NOMO-1 (cell line): ENCODE data around the gene SIK3.
"Not testable (repeated sequence)": the region's sequence is repeated elsewhere in the genome, so short reads cannot be mapped to it uniquely, and the experiment has no call there.

Experiments
- DNase-seq, 2 experiments: peaks; one replicate each; lab custom pipeline; 2025; ENCODE audit not compliant: unreplicated experiment in 2 of 2; lab: John Stamatoyannopoulos, UW

SIK3 gene

GRCh38 chr11:116852261-116853031, 245.8 kb downstream of the SIK3 start:
- no peak for DNase-seq

- peak; percentile 73 to 76 for DNase-seq
Measured at GRCh38 chr11:116851626-116852025, 246.6 kb downstream of the SIK3 start.

GRCh38 chr11:116849486-116849885, 248.7 kb downstream of the SIK3 start:
- no peak for DNase-seq

- no peak for DNase-seq
Measured at GRCh38 chr11:116849060-116849459, 249.2 kb downstream of the SIK3 start.

- no peak for DNase-seq
Measured at GRCh38 chr11:116847612-116848011, 250.6 kb downstream of the SIK3 start.

DNA sequence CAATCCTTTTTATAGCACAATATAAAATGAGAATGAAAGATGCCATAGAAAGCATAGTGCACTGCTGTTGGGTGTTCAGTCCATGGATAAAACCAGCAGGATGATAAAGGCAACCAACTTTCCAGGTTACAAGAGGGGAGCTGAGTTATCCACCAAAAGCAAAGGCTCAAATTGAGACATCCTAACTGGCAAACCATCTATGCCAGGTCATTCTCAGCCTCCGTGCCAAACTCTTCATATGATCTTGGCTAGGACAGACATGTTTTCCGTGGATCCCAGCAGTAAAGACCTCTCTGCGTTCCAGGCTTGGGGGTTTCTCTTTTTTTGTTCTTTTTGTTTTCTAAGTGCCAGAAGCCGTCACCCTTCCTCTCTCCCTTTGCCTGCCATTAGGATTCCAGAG, 253.5 kb downstream of the SIK3 start:
- no peak for DNase-seq

DNA sequence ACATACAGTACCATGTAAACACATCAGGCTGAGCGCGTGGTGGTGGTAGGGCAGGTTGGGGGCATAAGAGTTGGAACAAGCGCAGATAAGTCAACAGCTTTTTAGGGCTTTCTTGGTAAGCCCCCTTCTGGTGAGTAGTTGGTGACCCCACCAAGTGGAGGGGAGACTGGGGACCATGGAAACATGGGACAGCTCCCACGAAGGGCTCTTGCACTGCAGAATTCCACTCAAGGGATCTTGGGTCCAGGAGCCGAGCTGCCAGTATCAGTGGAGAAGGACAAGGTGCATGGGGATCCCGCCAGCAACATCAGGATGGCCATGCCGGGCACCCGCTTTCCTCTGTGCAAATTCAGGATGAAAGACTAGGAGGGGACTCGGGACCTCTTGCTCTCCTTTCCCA, 254.6 kb downstream of the SIK3 start:
- DNase-seq = no peak

GRCh38 chr11:116842909-116843308, 255.3 kb downstream of the SIK3 start:
- DNase-seq = no peak

- no peak for DNase-seq
Measured at GRCh38 chr11:116842117-116842516, 256.1 kb downstream of the SIK3 start.

- no peak for DNase-seq
Measured at GRCh38 chr11:116840746-116841296, 257.4 kb downstream of the SIK3 start.

DNA sequence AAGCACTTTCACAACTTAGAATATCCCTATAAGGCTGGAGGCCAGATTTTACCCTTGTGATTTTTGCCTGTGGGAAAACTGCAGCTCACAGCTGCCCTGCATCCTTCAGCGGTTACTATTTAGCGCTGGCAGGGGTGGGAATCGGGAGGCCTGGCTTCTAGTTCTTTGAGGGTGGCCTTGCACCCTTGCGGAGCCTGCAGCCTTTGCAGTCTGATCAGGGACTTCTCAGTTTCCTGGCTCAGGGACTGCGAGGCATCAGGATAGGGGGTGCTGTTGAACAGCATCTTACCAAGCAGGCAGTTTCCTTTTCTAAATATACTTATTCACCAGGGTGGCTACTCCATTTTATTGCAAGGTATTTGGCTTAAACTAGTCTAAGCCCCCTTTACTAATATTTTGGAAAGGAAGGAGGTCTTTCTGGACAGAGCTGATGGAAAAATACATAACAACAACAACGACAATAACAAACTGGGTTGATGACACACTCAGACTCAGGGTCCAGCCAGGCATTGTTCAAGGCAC, 257.9 kb downstream of the SIK3 start:
- DNase-seq = no peak

DNA sequence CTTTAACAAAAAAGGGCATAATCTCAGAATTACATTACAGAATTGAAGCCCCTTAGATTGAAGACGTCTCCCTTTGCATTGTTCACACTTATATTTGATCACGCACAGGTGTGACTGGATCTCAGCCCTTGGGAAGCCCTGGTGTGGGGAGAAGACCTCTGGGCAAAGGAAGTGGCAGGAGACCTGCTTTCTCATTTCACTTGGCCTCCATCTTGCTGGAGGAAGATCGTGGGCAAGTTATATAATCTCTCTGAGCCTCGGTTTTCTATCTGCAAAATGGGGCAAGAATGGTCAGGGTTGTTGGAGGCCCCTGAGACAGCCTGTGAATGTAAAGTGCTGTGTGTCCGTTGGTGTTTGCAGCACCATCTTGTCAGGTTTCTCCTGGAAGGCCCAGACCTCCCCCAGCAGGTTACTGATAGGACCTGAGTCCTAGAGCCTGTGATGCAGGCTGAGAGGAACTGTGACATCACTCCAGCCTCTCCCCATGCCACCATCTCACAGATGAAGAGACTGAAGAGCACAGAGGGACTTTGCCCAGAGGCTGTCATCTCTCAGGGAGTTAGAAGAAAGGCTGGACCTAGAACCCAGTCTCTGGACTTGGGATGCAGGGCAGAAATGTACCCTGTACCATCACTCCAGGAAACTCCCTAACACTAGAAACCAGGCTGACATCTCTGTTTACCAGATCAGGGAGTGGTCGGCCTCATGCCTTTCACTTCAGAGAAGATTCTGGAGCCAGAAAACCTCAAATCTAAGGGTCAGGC, 259.7 kb downstream of the SIK3 start:
- no peak for DNase-seq

- DNase-seq = no peak
Measured at GRCh38 chr11:116837231-116838091, 260.8 kb downstream of the SIK3 start, which contains the start of gene APOA1. APOA1 (minus strand) TSS chr11:116837622; CDS start chr11:116837387, 235 bp downstream.

- DNase-seq = no peak
Measured at GRCh38 chr11:116836632-116836991, 261.6 kb downstream of the SIK3 start.

DNA sequence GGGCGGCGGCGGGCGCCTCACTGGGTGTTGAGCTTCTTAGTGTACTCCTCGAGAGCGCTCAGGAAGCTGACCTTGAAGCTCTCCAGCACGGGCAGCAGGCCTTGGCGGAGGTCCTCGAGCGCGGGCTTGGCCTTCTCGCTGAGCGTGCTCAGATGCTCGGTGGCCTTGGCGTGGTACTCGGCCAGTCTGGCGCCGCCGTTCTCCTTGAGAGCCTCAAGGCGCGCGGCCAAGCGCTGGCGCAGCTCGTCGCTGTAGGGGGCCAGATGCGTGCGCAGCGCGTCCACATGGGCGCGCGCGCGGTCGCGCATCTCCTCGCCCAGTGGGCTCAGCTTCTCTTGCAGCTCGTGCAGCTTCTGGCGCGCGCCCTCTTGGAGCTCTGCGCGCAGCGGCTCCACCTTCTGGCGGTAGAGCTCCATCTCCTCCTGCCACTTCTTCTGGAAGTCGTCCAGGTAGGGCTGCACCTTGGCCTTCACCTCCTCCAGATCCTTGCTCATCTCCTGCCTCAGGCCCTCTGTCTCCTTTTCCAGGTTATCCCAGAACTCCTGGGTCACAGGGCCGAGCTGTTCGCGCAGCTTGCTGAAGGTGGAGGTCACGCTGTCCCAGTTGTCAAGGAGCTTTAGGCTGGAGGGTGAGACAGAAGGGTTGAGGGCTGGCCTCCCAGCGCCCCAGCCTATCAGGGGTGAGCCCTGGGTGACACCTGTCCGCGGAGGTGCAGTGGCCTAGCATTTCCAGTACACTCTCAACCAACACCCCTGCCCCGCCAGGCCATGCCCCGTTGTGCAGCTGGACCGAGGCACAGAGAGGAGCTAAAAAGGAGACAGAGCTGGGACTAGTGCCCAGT, 262.2 kb downstream of the SIK3 start:
- peak; percentile 82 to 84 for DNase-seq

DNA sequence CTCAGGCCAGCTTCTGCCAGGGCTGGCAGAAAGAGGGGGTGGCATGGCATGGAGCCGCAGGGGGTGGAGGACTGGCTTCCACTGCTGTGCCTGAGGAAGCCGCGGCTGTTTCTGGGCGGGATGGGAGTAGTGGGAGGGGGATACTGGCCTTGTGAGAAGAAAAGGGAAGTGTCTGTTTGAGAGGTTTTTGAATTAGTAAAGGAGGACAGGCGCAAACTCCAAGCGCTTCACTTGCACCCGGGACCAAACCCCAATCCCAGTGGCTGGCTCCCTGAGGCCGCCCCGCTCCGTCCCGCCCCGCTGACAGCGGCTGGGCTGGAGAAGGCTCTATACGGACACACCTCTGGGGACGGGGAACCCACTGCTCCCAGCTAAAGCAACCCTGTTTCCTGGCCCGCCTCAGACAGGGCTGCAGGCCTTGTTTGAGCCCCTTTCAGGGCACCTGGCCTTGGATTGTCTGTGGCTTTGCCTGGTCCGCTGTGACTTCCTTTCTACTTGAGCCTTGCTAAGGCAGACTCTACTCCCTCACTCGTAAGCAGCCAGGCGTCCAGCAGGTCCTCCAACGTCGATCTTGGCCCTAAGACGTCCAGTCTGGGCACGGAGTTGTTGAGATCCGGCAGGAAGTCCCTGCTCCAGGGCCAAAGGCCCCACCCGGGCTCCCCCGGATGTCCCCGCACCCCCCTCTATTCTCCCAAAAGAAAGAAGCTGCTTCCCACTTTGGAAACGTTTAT, 263.0 kb downstream of the SIK3 start:
- peak; percentile 9 to 17 for DNase-seq

DNA sequence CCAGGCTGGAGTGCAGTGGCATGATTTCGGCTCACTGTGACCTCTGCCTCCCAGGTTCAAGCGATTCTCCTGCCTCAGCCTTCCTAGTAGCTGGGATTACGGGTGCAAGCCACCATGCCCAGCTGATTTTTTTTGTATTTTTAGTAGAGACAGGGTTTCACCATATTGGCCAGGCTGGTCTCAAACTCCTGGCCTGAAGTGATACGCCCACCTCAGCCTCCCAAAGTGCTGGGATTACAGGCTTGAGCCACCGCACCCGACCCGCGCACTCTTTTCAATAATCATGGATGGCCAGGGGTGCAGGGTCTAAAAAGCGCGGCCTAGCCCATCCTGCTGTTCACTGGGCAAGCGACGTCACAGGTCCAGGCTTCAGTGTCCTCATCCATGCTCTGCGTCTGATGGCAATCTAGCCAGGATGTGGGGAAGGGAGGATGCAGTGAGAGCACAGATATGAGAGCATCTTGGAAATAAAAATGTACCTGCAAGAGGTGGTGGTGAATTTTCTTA, 263.6 kb downstream of the SIK3 start:
- DNase-seq = not testable (repeated sequence)

DNA sequence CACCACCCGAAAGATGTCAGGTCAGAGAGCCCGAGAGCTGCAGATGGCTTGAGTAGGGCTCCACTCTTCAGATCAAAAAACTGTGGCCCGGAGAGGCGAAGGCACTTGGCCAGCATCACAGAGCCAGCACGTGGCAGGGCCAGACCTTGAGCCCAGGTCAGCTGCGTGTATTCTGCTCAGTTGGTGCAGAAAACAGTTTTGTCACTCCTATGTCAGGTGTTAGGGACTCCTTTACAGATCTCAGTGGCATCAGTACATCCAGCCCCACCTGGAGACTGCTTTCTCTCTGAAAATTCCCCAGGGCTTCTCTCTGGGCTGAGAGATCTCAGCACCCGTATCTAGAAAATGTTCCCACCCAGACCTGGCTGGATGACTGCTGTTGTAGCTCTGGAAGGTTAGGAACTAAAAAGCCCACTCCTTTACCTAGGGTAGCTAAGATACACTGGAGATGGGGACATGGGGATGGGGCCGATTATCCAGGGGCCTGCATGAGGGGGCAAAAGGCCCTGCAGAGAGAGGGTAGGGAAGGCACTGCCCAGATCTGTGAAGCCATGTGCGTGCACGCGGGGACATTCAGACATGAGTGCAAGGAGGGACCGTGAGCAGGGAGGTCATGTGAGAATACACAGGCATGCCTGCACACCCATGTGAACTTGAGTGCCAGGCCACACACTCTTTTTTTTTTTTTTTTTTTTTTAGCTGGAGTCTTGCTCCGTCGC, 264.3 kb downstream of the SIK3 start:
- no peak for DNase-seq
